ENCODE measurements around the gene HNRNPA1. TPM values are rescaled to one million over a fixed set of nuclear protein-coding genes. Genes with fewer than 3 reads are reported as not detected.

Gene HNRNPA1
- total RNA-seq, 1 donor from 2014 or later: 292 TPM

DNA sequence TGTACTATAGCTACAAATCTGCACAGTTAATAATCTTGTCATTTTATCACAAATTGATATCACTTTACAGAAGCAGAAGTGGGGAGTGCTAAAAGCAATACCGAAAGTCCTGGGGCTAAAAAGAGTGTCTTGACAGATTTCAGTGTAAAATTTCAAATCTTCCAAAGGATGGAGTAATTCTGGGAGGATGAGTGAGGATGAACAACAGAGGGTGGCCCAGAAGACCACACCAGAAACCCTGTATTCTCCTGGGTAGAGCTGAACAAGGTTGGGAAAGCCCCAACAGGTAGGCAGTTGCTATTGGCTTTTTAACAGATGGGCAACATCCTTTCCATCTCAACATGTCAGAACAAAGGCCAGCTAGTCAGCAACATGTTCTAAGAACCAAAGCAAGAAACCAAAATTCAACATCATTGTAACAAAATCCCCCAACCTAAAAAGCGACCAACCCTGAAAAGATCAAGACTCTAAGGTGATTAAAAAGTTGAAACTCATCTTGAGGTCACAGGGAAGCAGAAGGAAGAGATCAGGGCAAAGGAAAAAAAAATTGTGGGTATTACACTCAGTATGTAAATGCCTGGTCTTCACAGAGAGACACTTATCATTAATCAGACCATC lies 39.4 kb upstream of the HNRNPA1 start:
- no peak overlapping the region for H3K27ac ChIP-seq
- intact Hi-C loops (cut with DNase I): no loop called here
- H3K27me3 ChIP-seq: no peaks in the 10 kb centered on the region
- H3K4me3 ChIP-seq: no peak overlapping the region
- DNase-seq (ENCODE audit: low spot score in 2 of 2): no peak
- no peaks in the 10 kb centered on the region for H3K9me3 ChIP-seq
- no peaks in the 10 kb centered on the region for H3K4me1 ChIP-seq
- TF ChIP-seq CTCF (IDR thresholded peaks at IDR 0.05): no peak
- H3K36me3 ChIP-seq: peaks cover 34 to 61% of the 10 kb centered on the region in 2 donors

GRCh38 chr12:54246011-54246641 lies 34.4 kb upstream of the HNRNPA1 start:
- H3K36me3 ChIP-seq: peaks cover 43 to 49% of the 10 kb centered on the region in 2 donors

DNA sequence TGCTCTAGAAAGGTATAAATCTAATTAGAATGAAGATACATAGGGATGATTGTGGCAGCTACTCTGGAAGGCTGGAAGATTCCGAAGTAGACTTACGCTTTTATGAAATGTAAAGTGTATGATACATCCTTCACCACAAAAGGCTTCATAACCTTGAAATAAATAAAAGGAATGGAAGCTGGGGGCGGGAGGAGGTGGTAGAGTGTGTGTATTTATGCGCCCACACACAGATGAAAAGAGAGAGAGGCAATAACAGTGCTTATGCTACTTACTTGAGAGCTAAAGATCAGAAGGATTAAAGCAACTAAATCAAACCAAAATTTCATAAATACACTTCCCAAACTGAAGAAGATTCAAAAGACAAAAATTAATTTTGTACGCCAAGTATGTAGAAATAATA lies 31.0 kb upstream of the HNRNPA1 start:
- H3K27ac ChIP-seq: no peak overlapping the region
- no peaks in the 10 kb centered on the region for H3K9me3 ChIP-seq
- no peaks in the 10 kb centered on the region for H3K27me3 ChIP-seq
- TF ChIP-seq CTCF (IDR thresholded peaks at IDR 0.05): no peak
- H3K36me3 ChIP-seq: peaks cover 29 to 44% of the 10 kb centered on the region in 2 donors
- no peak overlapping the region for H3K4me3 ChIP-seq
- no peaks in the 10 kb centered on the region for H3K4me1 ChIP-seq
- intact Hi-C loops (cut with DNase I): no loop called here
- DNase-seq (ENCODE audit: low spot score in 2 of 2): no peak

More at GRCh38 chr12:54246011-54246641, 34.4 kb upstream of the HNRNPA1 start:
- TF ChIP-seq CTCF (IDR thresholded peaks at IDR 0.05): no peak
- no peak overlapping the region for H3K27ac ChIP-seq
- H3K4me1 ChIP-seq: no peaks in the 10 kb centered on the region
- DNase-seq (ENCODE audit: low spot score in 2 of 2): no peak
- intact Hi-C loops (cut with DNase I): no loop called here
- H3K4me3 ChIP-seq: no peak overlapping the region
- no peaks in the 10 kb centered on the region for H3K9me3 ChIP-seq
- H3K27me3 ChIP-seq: no peaks in the 10 kb centered on the region

- no peaks in the 10 kb centered on the region for H3K9me3 ChIP-seq
- peaks cover 21 to 43% of the 10 kb centered on the region in 2 donors for H3K36me3 ChIP-seq
- H3K27ac ChIP-seq: no peak overlapping the region
- no peak overlapping the region for H3K4me3 ChIP-seq
- intact Hi-C loops (cut with DNase I): loop anchor here (2.0 to 10.0 kb wide), 2 partner anchors 73 to 113 kb away; partner anchors contain the start of genes COPZ1 and GPR84
- peaks cover 0 to 2% of the 10 kb centered on the region in 2 donors for H3K4me1 ChIP-seq
- no peaks in the 10 kb centered on the region for H3K27me3 ChIP-seq
- TF ChIP-seq CTCF (IDR thresholded peaks at IDR 0.05): peak; percentile 29 to 51 (median 43)
- DNase-seq (ENCODE audit: low spot score in 2 of 2): no peak
Observed at GRCh38 chr12:54251667-54252284, 28.8 kb upstream of the HNRNPA1 start.

- intact Hi-C loops (cut with DNase I): loop anchor here (10.0 kb wide), 1 partner anchor 112 kb away; the partner anchor contains the start of gene GPR84
Observed at GRCh38 chr12:54253240-54253639, 27.3 kb upstream of the HNRNPA1 start.

More at GRCh38 chr12:54253240-54253639, 27.3 kb upstream of the HNRNPA1 start:
- peaks cover 0 to 17% of the 10 kb centered on the region in 2 donors for H3K4me1 ChIP-seq
- no peak for DNase-seq (ENCODE audit: low spot score in 2 of 2)
- H3K27me3 ChIP-seq: no peaks in the 10 kb centered on the region
- no peaks in the 10 kb centered on the region for H3K9me3 ChIP-seq
- no peak overlapping the region for H3K4me3 ChIP-seq
- TF ChIP-seq CTCF (IDR thresholded peaks at IDR 0.05): no peak
- no peak overlapping the region for H3K27ac ChIP-seq
- H3K36me3 ChIP-seq: peaks cover 15 to 41% of the 10 kb centered on the region in 2 donors

Data from ascending aorta (tissue), 2 donors.